Dermis lymphatic vessel endothelial cell (primary cell): ENCODE data around the gene AMY2A. TPM values are rescaled to one million over a fixed set of nuclear protein-coding genes. Genes with fewer than 3 reads are reported as not detected.

Experiments used
- total RNA-seq: library from RNA; depleted of rRNA; stranded (reverse); fragments of >200 nt; gene quantifications from 2 replicates; pipeline ENCODE4 v1.2.1, GENCODE V29; 2014

AMY2A gene
- not detected in 2 replicates for total RNA-seq

DNA sequence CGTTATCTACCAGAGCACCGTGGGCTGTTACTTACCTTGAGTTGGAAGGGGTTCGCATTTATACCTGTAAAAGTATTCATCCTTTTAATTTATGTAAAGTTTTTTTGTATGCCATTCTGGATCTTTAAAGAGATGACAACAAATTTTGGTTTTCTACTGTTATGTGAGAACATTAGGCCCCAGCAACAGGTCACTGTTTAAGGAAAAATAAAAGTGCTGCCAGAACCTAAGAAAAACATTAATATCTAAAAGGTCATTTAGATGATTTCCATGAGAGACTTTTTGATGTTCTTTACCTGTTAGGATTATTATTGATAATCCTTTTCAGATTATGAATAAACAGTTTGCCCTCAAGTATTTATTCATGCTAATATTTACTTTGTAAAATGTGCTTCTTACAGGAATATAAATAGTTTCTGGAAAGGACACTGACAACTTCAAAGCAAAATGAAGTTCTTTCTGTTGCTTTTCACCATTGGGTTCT, at the start of gene AMY2A:
TSS of gene AMY2A (plus strand) at position 434 of the 484 bp plus-strand sequence. CDS start at position 448, 14 bp downstream.

DNA sequence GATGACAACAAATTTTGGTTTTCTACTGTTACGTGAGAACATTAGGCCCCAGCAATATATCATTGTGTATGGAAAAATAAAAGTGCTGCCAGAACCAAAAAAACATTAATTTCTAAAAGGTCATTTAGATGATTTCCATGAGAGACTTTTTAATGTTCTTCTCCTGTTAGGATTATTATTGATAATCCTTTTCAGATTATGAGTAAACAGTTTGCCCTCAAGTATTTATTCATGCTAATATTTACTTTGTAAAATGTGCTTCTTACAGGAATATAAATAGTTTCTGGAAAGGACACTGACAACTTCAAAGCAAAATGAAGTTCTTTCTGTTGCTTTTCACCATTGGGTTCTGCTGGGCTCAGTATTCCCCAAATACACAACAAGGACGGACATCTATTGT, 45.9 kb upstream of the AMY2A start, which contains the start of gene AMY2B:
TSS of gene AMY2B (plus strand) at position 301 of the 400 bp plus-strand sequence. CDS start at position 315, 14 bp downstream.

DNA sequence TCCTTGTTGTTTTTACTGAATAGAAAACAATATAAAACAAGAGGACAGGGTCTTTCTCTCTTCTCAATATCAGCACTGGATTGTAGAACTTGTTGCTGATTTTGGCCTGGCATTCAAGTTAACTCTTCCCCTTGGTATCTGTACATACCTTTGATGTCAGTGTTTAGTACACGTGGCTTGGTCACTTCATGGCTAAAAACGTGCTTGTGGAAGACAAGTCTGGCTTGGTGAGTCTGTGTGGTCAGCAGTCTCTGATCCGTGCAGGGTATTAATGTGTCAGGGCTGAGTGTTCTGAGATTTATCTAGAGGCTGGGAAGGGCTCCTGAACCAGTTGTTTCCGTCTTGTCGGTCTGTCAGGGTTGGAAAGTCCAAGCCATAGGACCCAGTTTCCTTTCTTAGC, 38.2 kb downstream of the AMY2A start, which contains the start of gene AMY1A:
TSS of gene AMY1A (plus strand) at position 301 of the 400 bp plus-strand sequence. CDS start 571 bp downstream, outside the sequence.

Other genes with a start within 250 kb of the AMY2A start
- gene RNPC3, start 91.7 kb upstream of the AMY2A start, total RNA-seq = 3.9 and 4.6 TPM in 2 replicates
- gene AMY2B, start 45.8 kb upstream of the AMY2A start, total RNA-seq = 1.1 and 2.9 TPM in 2 replicates
- not detected in 2 replicates for gene AMY1A, start 38.3 kb downstream of the AMY2A start, total RNA-seq
- gene AMY1B, start 78.8 kb downstream of the AMY2A start, total RNA-seq = not detected in 2 replicates
- not detected in 2 replicates for gene AMY1C, start 132.5 kb downstream of the AMY2A start, total RNA-seq